ENCODE data around the gene NAT16.
"Not testable (repeated sequence)": the region's sequence is repeated elsewhere in the genome, so short reads cannot be mapped to it uniquely, and the experiment has no call there.

The NAT16 gene

GRCh38 chr7:101201695-101202602, 21.9 kb upstream of the NAT16 start:
- no peak for DNase-seq

- no peak for DNase-seq
Observed at GRCh38 chr7:101200862-101201599, 20.9 kb upstream of the NAT16 start, which contains the start of gene MOGAT3. MOGAT3 (minus strand) TSS chr7:101201036; CDS start chr7:101200854, 182 bp downstream.

GRCh38 chr7:101200504-101200861, 20.4 kb upstream of the NAT16 start:
- DNase-seq = no peak

DNA sequence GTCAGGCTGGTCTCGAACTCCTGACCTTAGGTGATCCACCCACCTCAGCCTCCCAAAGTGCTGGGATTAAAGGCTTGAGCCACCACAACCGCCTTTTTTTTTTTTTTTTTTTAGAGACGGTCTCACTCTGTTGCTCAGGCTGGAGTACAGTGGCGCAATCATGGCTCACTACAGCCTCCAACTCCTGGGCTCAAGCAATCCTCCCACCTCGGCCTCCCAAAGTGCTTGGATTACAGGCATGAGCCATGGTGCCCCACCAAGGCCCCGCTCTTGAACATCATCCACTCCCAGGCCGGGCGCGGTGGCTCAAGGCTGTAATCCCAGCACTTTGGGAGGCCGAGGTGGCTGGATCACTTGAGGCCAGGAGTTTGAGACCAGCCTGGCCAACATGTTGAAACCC, 19.4 kb upstream of the NAT16 start:
- DNase-seq = not testable (repeated sequence)

- DNase-seq = no peak
Observed at GRCh38 chr7:101198476-101198875, 18.4 kb upstream of the NAT16 start.

DNA sequence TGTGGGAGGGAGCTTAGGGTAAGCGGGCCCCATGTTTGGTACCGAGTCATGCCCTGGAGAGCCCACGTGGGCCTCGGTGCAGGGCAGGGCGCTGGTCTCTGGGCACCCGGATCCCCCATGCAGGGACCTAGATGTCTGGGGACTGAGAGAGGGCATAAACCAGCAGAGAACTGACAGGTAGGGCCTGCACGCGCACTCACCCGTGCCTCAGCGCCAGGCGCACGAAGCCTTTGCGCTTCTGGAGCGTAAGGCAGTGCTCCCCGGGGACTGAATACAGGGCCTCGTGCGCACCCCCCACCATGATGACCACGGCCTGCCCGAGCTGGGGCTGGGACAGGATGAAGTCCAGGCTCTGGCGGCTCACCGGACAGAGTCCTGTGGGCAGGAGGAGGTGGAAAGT, 17.9 kb upstream of the NAT16 start:
- no peak for DNase-seq

GRCh38 chr7:101195884-101196283, 15.8 kb upstream of the NAT16 start:
- no peak for DNase-seq

- DNase-seq = no peak
Observed at GRCh38 chr7:101189109-101189508, 9.0 kb upstream of the NAT16 start.

- no peak for DNase-seq
Observed at GRCh38 chr7:101186844-101187428, 6.8 kb upstream of the NAT16 start.

GRCh38 chr7:101186194-101186593, 6.1 kb upstream of the NAT16 start:
- no peak for DNase-seq

- no peak for DNase-seq
Observed at GRCh38 chr7:101185258-101185839, 5.3 kb upstream of the NAT16 start.

- no peak for DNase-seq
Observed at GRCh38 chr7:101179713-101180112, 380 bp downstream of the NAT16 start.

GRCh38 chr7:101179117-101179516, 976 bp downstream of the NAT16 start:
- peak; percentile 42 for DNase-seq

- no peak for DNase-seq
Observed at GRCh38 chr7:101177644-101178043, 2.4 kb downstream of the NAT16 start.

- DNase-seq = no peak
Observed at GRCh38 chr7:101175664-101176063, 4.4 kb downstream of the NAT16 start.

- no peak for DNase-seq
Observed at GRCh38 chr7:101174322-101174854, 5.7 kb downstream of the NAT16 start.

DNA sequence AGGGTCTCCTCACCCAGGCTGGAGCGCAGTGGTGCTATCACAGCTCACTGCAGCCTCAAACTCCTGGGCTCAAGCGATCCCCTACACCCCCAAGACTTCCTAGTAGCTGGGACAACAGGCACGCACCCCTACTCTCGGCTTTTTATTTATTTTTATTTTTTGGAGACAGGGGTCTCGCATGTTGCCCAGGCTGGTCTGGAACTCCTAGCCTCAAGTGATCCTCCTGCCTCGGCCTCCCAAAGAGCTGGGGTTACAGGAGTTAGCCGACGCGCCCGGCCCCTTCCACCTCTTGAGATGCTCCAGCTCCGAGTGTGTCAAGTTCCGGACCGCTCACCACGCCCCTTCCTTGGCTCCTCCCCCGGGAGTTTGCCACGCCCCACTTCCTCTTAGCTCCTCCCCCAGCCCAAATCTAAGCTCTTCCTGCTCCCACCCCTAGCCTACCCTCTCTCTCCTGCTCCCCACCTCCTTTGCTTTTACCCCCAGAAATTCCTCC, 6.3 kb downstream of the NAT16 start:
- no peak for DNase-seq

- DNase-seq = peak; percentile 19
Observed at GRCh38 chr7:101172854-101173751, 7.0 kb downstream of the NAT16 start.

GRCh38 chr7:101172005-101172853, 7.9 kb downstream of the NAT16 start:
- DNase-seq = no peak

DNA sequence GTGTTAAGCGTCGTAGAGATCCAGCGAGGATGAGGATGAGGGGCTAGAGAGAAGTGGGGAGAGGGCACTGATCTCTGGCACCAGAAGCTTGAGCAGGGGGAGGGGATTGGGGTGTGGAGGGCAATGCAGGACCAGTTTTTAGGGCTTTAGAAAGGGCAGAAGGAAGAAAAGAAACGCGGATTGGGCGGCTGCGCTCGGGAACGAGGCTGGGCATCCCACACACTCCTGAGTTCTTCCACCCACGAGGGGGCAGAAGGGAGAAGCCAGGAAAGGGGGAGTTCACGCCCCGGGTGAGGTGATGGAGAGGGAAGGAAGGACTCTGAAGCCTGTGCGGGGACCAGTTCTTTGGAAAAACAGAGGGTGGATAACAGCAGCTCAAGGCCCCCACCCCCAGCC, 8.7 kb downstream of the NAT16 start:
- DNase-seq = no peak
